Measurements from ENCODE around the gene TEX53.

Gene TEX53

GRCh38 chr9:114633438-114634089 lies 24.0 kb downstream of the TEX53 start:
- no peak for DNase-seq

GRCh38 chr9:114631166-114631565 lies 26.4 kb downstream of the TEX53 start:
- DNase-seq = no peak

GRCh38 chr9:114629563-114630090 lies 28.0 kb downstream of the TEX53 start:
- no peak for DNase-seq

- DNase-seq = no peak
Observed at GRCh38 chr9:114627553-114627952, 30.1 kb downstream of the TEX53 start.

DNA sequence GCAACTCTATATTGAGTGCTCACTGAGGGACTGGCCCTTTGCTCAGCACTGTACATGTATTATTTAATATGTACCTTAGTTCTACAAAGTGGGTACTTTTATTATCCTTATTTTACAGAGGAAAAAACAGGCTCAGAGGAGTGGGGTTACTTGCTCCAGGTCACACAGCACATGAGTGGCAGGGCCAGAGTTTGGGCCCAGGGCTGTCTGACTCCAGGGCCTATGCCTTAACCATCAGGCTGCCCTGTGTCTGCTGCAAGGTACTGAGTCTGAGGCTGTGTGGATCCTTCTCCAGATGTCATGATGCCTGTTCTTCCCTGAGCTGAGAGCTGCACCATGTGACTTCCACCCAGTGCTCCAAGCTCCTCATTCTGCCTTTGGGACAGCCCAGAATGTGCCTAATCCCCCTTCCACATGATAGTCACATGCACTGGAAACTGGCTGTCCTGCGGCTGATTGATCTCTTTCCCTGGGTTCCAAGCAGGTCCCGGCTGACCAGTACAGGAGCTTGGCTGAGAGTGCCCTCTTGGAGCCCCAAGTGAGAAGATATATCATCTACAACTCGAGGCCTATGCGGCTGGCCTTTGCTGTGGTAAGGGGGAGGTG lies 31.1 kb downstream of the TEX53 start:
- no peak for DNase-seq

GRCh38 chr9:114624677-114625076 lies 32.9 kb downstream of the TEX53 start:
- no peak for DNase-seq

DNA sequence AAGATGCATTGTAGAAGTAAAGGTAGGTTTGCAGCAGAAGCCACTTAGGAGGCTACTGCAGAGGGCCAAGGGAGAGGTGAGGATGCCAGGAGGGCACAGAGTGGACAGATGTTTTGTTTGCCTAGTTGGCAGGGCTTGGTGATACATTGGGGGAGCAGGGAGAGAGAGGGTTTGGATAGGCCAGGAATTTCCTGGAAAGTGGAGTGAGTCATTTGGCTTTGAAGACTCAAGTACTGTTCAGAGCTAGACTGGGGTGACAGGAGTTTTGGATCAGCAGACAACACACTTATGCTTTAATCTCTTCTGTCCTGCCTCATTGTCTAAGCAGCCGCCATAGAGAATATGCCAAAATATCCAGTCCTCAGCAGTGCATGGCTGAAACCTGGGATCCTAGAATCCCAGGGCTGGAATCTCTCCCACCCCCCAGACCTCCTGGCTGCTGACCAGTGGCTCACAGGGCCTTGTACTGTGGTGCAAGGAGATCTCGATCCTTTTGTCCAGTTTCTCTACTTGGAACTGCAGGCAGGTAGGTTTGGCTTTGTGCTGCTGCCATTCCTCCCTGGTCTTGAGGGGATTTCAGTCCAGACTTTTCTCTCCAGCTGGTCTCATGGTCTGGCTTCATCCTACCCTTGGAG lies 35.5 kb downstream of the TEX53 start:
- no peak for DNase-seq

DNA sequence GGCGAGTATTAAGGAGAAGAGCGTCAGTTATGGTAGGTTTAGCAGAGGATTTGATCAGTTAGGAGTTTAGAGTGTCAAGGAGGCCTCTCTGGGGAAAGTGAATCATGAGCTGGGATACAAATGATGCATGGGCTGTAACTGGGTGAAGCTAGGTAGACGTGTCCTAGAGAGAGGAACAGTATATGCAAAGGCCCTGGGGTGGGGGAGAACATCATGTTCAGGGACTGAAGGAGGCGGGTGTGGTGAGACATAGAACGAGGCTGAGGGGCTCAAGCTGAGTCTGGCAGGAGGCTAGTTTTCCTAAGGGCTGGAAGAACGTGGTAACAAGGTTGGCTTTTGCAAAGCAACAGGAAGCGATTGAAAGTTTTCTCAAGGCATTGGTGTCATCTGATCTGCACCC lies 36.0 kb downstream of the TEX53 start:
- no peak for DNase-seq

GRCh38 chr9:114619191-114619761 lies 38.3 kb downstream of the TEX53 start:
- no peak for DNase-seq

DNA sequence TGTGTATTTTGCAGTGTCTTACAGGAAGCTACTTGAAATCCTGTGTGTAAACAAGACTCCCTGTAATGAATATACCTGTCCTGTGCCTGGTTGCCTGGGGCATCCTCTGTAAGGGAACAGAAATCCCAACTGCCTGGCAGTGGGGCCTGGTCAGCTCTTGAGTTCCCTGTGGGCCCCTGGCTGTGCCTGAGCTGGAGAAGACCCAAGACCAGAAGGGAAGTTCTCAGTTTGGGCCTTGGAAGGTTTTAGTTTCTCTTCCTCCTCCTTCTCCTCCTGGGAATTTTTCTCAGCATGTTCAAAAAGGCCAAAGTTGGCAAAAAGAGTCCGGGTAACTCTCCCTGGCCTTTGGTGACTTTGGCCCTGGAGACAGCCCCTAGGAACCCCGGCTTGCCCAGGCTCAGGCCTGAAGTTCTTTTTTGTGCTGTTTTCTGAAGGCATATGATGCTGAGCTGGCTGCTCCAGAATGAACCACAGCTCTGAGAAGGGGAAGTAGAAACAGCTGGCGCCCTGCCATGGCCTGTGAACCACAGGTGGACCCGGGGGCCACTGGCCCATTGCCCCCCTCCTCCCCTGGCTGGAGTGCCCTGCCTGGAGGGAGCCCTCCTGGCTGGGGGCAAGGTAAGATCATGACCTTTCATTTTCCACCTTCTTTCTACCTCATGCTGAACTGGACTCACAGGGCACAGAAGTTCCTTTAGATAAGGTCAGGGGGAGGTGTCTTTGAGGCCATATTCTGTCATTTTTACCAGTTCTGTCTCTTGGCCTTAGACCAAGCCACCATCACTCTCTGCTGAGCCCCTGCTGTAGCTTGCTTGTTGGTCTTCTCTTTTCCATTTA lies 40.7 kb downstream of the TEX53 start:
- DNase-seq = peak; percentile 88

GRCh38 chr9:114614373-114614772 lies 43.2 kb downstream of the TEX53 start:
- no peak for DNase-seq

DNA sequence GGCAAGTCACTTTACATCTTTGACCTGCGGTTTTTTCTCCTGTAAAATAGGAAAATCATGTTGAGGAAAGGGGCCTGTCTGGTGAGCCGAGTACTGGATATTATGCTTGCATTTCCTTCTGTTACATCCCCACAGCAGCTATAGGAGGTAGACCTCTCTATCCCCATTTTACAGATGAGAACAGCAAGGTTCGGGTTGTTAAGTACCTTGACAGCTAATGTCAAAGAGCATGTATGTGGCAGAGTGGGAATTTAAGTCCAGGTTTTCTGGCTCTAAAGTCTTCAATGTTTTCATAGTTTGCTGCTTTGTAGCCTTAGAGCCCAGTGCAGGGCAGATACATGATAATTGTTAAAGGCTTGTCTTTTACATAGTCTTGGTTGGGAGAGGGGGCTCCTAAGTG lies 43.7 kb downstream of the TEX53 start:
- no peak for DNase-seq

DNA sequence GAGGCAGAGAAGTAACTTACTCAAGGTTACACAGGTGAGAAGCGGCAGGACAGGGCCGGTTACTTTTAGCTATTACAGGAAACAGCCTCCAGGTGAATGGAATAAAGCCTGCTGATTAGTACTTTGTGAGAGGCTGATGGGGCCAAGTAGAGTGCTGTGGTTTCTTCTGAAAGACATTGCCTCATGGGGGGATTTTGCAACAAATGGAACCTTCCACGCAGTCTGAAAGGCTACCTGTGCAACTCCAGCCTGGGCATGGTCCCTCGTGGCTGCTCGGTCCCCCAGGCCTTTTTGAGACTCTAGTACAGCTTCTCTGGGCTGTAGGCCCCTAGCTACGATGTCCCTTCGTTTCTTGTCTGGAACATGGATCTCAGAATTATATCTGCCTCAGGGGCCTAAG lies 44.5 kb downstream of the TEX53 start:
- no peak for DNase-seq

GRCh38 chr9:114612272-114612923 lies 45.2 kb downstream of the TEX53 start:
- no peak for DNase-seq

DNA sequence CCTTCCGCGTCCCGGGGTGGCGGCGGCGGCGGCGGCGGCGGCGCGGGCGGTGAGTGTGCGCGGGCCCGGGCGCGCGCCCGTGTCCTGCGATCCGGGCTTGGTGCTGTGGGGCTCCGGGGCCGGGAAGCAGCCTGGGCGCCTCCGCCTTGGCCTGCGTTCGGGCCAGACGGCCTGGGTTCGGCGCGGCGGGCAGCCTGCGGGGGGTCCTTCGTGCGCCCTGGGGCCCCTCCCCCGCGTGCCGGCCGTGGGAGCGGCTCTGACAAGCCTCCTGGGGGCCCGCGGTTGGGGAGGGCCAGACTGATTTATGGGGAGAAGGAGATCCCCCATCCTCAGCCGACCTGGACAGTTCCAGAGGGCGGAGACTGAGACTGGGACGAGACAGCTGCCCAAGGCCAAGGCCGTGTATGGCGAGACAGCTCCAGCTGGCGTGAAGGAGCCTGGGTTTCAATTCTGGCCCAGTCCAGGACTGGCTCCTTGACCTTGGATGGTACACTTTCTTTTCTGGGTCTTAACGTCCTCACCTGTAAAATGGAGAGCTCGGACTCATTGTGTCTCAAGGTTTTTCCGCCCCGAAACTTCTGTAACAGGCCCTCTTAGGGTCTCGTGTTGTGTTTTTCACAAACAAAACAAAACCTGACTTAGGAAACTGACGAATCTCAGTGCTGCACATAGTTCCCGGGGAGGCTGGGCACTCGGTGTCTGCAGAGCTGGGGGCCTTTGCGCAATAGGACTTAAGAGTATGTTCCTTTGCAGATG lies 45.9 kb downstream of the TEX53 start:
- DNase-seq = peak; percentile 28

DNA sequence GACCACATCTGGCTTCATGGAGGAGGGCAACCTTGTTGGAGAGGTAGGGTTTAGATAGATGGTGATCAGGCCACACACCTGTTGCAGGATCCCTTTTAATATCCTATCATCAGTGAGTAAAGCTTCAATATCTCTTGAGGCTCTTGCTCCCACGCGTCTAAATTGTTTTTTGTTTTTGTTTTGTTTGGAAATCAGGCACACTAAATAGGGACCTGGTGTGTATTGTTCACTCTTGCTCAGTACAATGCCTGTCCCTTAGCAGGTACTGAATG lies 49.1 kb downstream of the TEX53 start:
- DNase-seq = no peak

DNA sequence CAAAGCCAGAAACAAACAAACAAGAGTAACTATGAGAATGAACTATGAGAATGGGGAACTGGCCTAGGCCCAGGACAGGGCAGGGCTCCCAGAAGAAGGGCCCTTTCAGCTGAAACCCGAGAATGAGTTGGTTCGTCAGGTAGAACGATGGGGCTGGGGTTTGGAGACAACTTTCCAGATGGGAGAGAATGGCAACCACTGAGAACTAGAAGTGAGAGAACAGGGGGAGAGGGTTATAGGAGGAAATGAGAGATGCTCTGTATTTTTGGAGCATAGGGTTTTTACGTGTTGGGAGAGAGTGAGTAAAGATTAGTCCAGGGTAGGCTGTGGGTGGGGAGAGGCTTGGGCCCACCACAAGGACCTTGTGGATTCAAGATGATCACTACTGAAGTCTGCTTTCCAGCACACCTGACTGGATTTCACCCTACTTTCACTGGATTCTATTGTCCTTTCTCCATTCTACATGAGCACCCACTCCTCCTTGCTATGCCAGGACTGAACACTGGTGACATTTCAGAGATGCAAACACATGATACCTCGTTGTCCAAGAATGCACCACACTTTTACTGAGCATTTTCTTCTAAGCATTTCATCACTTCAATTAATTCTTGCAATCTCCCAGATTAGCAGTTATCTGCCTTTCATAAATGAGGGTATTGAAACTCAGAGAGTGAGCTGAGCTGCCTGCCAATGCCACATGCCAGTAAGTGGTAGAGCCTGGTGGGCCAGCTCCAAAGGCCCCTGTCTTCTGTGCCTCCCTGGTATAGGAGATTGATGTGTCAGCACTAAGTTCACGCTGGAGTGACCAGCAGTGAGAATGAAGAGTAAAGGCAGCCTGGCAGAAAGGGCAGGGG lies 49.7 kb downstream of the TEX53 start:
- no peak for DNase-seq

DNA sequence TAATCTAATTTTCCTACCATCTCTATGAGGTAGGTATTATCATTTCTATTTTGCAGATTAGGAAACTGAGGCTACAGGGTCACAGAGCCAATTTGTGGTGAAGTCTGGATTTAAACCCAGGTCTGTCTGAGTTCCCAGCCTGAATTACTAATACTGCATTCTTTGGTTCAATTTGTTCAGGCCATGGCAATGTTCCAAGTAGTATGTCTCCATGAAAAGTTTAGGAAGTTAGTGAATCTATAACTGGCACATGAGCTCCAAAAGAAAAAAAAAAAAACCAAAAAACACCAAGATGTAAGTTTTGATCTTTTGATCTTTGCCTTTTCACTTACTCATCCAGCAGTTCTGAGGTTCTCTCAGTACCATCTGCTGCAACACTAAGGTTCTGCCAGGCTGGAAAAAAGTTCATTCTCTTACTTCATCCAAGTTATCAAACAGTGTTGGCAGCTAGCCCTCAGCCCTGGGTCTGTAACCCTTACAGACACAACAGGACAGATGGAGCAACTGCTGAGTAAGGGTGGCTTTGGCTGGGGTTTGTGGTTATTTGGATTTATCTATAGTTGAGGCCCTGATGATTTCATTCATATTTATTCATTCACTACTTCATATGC lies 50.9 kb downstream of the TEX53 start:
- DNase-seq = no peak

All from KG1 (cell line).